ENCODE measurements around the gene KCNJ9. TPM values are rescaled to one million over a fixed set of nuclear protein-coding genes. Genes with fewer than 3 reads are reported as not detected.

Gene KCNJ9
- total and polyA plus RNA-seq, 2 of the 4 experiments (the other 2 are of a cell fraction), result not detected

DNA sequence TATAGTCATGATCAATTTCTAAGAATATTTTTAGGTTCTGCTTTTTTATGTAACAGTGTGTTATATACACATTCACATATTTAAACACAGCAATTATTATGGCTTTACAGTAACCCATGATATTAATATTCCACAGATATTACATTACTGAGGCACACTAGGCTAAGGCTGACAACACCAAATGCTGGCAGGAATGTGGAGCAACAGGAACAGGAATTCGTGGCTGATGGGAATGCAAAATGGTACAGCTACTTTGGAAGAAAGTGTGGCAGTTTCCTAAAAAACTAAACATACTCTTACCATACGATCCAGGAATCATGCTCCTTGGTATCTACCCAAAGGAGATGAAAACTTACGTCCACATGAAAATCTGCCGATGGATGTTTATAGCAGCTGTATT lies 1.9 kb upstream of the KCNJ9 start (continued):
- TF ChIP-seq, protein P1, sequence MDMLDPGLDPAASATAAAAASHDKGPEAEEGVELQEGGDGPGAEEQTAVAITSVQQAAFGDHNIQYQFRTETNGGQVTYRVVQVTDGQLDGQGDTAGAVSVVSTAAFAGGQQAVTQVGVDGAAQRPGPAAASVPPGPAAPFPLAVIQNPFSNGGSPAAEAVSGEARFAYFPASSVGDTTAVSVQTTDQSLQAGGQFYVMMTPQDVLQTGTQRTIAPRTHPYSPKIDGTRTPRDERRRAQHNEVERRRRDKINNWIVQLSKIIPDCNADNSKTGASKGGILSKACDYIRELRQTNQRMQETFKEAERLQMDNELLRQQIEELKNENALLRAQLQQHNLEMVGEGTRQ (IDR thresholded peaks at IDR 0.05; ENCODE audit: low read depth, low read length), result no peak
- no peak for TF ChIP-seq RCOR1 (IDR thresholded peaks at IDR 0.05; ENCODE audit: insufficient replicate concordance, low read length)

DNA sequence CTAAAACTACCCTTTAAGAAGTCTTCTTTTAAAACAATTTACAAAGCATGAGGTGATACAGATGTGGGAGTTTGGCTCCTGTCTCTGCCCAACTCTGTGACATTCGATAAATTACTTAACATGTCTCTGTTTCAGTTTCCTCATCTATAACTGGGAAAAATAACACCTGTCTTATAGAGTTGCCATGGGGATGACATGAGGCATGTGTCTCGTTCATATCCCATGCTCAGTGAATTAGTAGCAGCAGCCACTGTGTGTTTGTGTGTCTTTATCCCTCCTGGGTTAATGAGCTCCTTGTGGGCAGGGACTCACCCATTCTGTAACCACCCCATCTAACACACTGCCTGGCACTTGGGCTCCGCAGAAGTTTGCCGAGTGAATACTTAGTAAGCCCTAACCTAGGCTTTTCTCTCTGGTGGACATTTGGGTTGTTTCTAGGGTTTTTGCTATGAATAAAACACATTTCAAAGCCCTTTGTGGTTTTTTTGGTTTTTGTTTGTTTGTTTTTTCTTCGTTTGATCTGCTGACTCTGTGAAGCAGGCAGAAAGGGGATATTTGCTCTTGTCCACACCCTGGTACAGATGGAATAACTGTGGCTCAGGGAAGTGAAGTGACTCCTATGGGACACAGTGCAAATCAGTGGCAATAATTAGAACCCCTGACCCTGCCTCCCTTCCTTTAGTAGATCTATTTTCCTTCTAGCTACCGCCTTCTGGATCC lies 797 bp upstream of the KCNJ9 start:
- no peak for ATAC-seq (ENCODE audit: low read depth)
- no peak overlapping the region for H2BK20ac ChIP-seq (ENCODE audit: low read depth, low read length)
- no peak overlapping the region for H2AK5ac ChIP-seq (ENCODE audit: low read depth, low read length)
- in situ Hi-C loops (cut with MboI; ENCODE audit: low sequenced_read_pairs), result no loop called here
- no peak overlapping the region for H2AFZ ChIP-seq (replicated peaks; ENCODE audit: low read length, poor library complexity)
- dilution Hi-C loops (cut with HindIII; ENCODE audit: low sequenced_read_pairs, unreplicated experiment), result no loop called here
- peaks cover 3% of the 10 kb centered on the region; the same call in 1 of the 2 replicates for H3K4me1 ChIP-seq (ENCODE audit: control insufficient read depth, insufficient read depth, low read length)
- H3K36me3 ChIP-seq (ENCODE audit: control insufficient read depth, insufficient read depth, low read length), result no peaks in the 10 kb centered on the region
- no peaks in the 10 kb centered on the region; the same call in none of the 2 replicates for H3K9me3 ChIP-seq (ENCODE audit: control insufficient read depth, insufficient read depth, low read length)
- H3K4me3 ChIP-seq (ENCODE audit: insufficient read depth, low read depth, low read length), result no peak overlapping the region
- no peak overlapping the region for H3K9ac ChIP-seq (ENCODE audit: low read depth, low read length)
- H2BK15ac ChIP-seq (ENCODE audit: low read depth, low read length), result no peak overlapping the region
- H3K27me3 ChIP-seq (ENCODE audit: control insufficient read depth, insufficient read depth, low read length), result peaks cover 73% of the 10 kb centered on the region
- H3K56ac ChIP-seq (ENCODE audit: extremely low read depth, insufficient read depth, low read length), result no peak overlapping the region
- WGBS, 2 experiments (ENCODE audit: extremely low coverage in 2 of 2, insufficient read length in 1 of 2), result no CpG with 5 or more reads among the region's 6 CpGs
- ChIA-PET CTCF (interaction anchor here (2.6 kb wide), 1 partner anchor 34 kb away, joined by 16 read pairs; no protein-coding TSS in a partner anchor), POLR2A (ENCODE audit: unreplicated experiment) (interaction anchor here (0.6 kb wide), 1 partner anchor 182 kb away, joined by 3 read pairs; the partner anchor contains the start of gene DCAF8)
- H4K20me1 ChIP-seq (ENCODE audit: insufficient read depth, low read length), result no peaks in the 10 kb centered on the region
- H3K9me1 ChIP-seq (ENCODE audit: insufficient read depth, low read length), result no peaks in the 10 kb centered on the region
- H4K8ac ChIP-seq (ENCODE audit: low read depth in 2 of 2, low read length in 2 of 2), result no peak overlapping the region
- H3K18ac ChIP-seq (ENCODE audit: low read depth, low read length), result no peak overlapping the region
- DNase-seq, result no peak
- H3K23ac ChIP-seq (ENCODE audit: low read depth, low read length), result no peak overlapping the region
- no peak overlapping the region for H4K5ac ChIP-seq (ENCODE audit: low read depth, low read length)
- no peaks in the 10 kb centered on the region for H3K79me1 ChIP-seq (ENCODE audit: low read depth in 1 of 2, low read length in 2 of 2)
- no peak overlapping the region for H2BK5ac ChIP-seq (ENCODE audit: low read depth, low read length, poor library complexity, severe bottlenecking)
- intact Hi-C loops (cut with micrococcal nuclease), result no loop called here
- H4K91ac ChIP-seq (ENCODE audit: insufficient read depth, low read depth, low read length), result no peak overlapping the region
- TF ChIP-seq MXI1 (IDR thresholded peaks at IDR 0.05; ENCODE audit: borderline replicate concordance, low read depth, low read length) (no peak), SMC3 (IDR thresholded peaks at IDR 0.05; ENCODE audit: low read depth, low read length) (no peak), RCOR1 (IDR thresholded peaks at IDR 0.05; ENCODE audit: insufficient replicate concordance, low read length) (no peak), NFE2L2 (IDR thresholded peaks at IDR 0.05; ENCODE audit: low read depth, low read length) (no peak), RFX5 (IDR thresholded peaks at IDR 0.05; ENCODE audit: low read depth, low read length) (no peak), BHLHE40 (IDR thresholded peaks at IDR 0.05; ENCODE audit: low read depth, low read length) (no peak), MAFK (IDR thresholded peaks at IDR 0.05; ENCODE audit: low read depth, low read length) (no peak), CEBPB (IDR thresholded peaks at IDR 0.05; ENCODE audit: low read depth, low read length) (no peak), POLR2A (IDR thresholded peaks at IDR 0.05; ENCODE audit: low read depth, low read length) (no peak), RAD21 (IDR thresholded peaks at IDR 0.05; ENCODE audit: low read length) (no peak), FOS (IDR thresholded peaks at IDR 0.05; ENCODE audit: low read depth, low read length) (no peak)
- TF ChIP-seq, protein P1 (IDR thresholded peaks at IDR 0.05; ENCODE audit: low read depth, low read length), result no peak
- H3K4me2 ChIP-seq (ENCODE audit: low read depth, low read length), result no peak overlapping the region
- no peak overlapping the region for H3K4ac ChIP-seq (ENCODE audit: low read depth, low read length)
- H3K14ac ChIP-seq (replicated peaks; ENCODE audit: low read depth, low read length), result no peak overlapping the region
- BruUV-seq (replicated peaks), result no TSS peak
- no peak overlapping the region for H2AK9ac ChIP-seq (replicated peaks; ENCODE audit: low read depth, low read length, poor library complexity)
- no peak overlapping the region for H3K27ac ChIP-seq (ENCODE audit: insufficient read depth, low read length)
- H2BK120ac ChIP-seq (ENCODE audit: low read depth, low read length), result no peak overlapping the region

Data from IMR-90 (cell line).